Heart right ventricle (tissue), 16 donors: Measurements from ENCODE around the gene ATXN1. TPM values are rescaled to one million over a fixed set of nuclear protein-coding genes. Genes with fewer than 3 reads are reported as not detected.
A peak's percentile ranks its signal among the peaks of the same experiment; 100 is the strongest.

Experiments used
- ATAC-seq, 8 donors: fragments of 200-7000 bp; cut with Tn5 transposase; one replicate each; pipeline ENCODE4 v1.9.1; 2020; ENCODE audit warnings: mild to moderate bottlenecking in 8 of 8, moderate library complexity in 8 of 8, moderate number of reproducible peaks in 1 of 8
- DNase-seq, 2 donors: peaks; one replicate each; pipeline ENCODE4 v3.0.0-alpha.2; 2020
- H3K27ac ChIP-seq, 10 donors: fragments of 200-600 bp; sonication (generic) in 2 of 10; one replicate each; pipeline versions ENCODE4 v1.5.0 to v1.8.0; 2020 to 2022; ENCODE audit warnings: mild to moderate bottlenecking in 3 of 10
- H3K27me3 ChIP-seq, 7 donors: fragments of 200-600 bp; one replicate each; pipeline ENCODE4 v1.8.0; 2021 to 2022; ENCODE audit warnings: mild to moderate bottlenecking in 2 of 7
- H3K36me3 ChIP-seq, 9 donors: fragments of 200-600 bp; sonication (generic) in 1 of 9; one replicate each; pipeline versions ENCODE4 v1.5.0 to v1.8.0; 2020 to 2022; ENCODE audit warnings: mild to moderate bottlenecking in 2 of 9
- H3K4me1 ChIP-seq, 9 donors: fragments of 200-600 bp; sonication (generic) in 1 of 9; one replicate each; pipeline versions ENCODE4 v1.5.0 to v1.8.0; 2020 to 2022; ENCODE audit warnings: mild to moderate bottlenecking in 4 of 9
- H3K4me3 ChIP-seq, 10 donors: fragments of 200-600 bp; sonication (generic) in 2 of 10; one replicate each; pipeline versions ENCODE4 v1.5.0 to v1.8.0; 2020 to 2022; ENCODE audit warnings: mild to moderate bottlenecking in 7 of 10, moderate library complexity in 2 of 10
- H3K9me3 ChIP-seq, 11 donors: fragments of 200-600 bp in 10 of 11; sonication (generic) in 2 of 11; one replicate each; pipeline versions ENCODE4 v1.5.0 to v1.8.0; 2013 to 2022; ENCODE audit warnings: mild to moderate bottlenecking in 2 of 11, control low read depth in 1 of 11, moderate library complexity in 1 of 11
- CTCF ChIP-seq, 9 donors: fragments of 200-600 bp; sonication (generic) in 2 of 9; IDR thresholded peaks; one replicate each; pipeline versions ENCODE4 v1.5.0 to v1.8.0; 2021 to 2022; ENCODE audit warnings: antibody characterized with exemption in 9 of 9, mild to moderate bottlenecking in 5 of 9, moderate library complexity in 1 of 9
- WGBS, 2 donors: extraction: QIAGEN DNeasy Blood & Tissue Kit; methylation state at CpG; one replicate each; pipeline ENCODE4 v1.1.7; 2013; ENCODE audit warnings: inconsistent platforms in 1 of 2; 5-methylcytosine and 5-hydroxymethylcytosine counted together
- intact Hi-C, 10 donors: fragments of 100-400 bp; cut with DNase I; formaldehyde crosslinking; loops; one replicate each; pipeline versions ENCODE4 v1.11.1 to v1.14.2; 2022
- polyA plus RNA-seq, 2 donors: library from polyadenylated mRNA; stranded (reverse); fragments of 200-250 nt; gene quantifications; one replicate each; pipeline ENCODE4 v1.2.3, GENCODE V29; 2013
- total RNA-seq, 10 donors: library from RNA; stranded (reverse); fragmentation: NEBNext Ultra II Directional in 3 of 10; extraction: Animal tissue kit (Norgen Biotek cat#: 25700) in 3 of 10; gene quantifications; one replicate each; pipeline versions ENCODE4 v1.2.1 to v1.2.4, GENCODE V29; 2021 to 2023
- donor health status: Arrhythmogenic right ventricular cardiomyopathy.
- donor health status: ischemic (EF 13 %, LVEDD 7.1; RV severe dilation, severe dysfunction).
- donor health status: healthy with polysubstance abuse.
- donor health status: DM: no; HTN: yes; CAD: no.
- donor health status: DM: no; HTN: no; CAD: no.
- donor health status: ischemic (EF 25% LVEDD 6.9; RV normal size, moderate dysfunction).
- donor health status: ischemic (EF 25% LVEDD 5.7; RV mildly dilated, moderate dysfunction).
- donor health status: healthy.
- donor health status: DM: yes; HTN: yes; CAD: no.
- donor health status: Ischemic cardiomyopathy.
- donor health status: ischemic (EF 35%, LVEDD 5.7; RV mildly dilated, moderate dysfunction).
- donor health status: nonischemic (EF 11% LVEDD 7.7; RV severe dilation, severe dysfunction).
- donor health status: DM: yes; HTN: yes; CAD: no.
- donor health status: PGD.
- donor health status: ischemic (EF 29% LVEDD 5.4; RV normal size, mild dysfunction).
- donor health status: nonischemic (EF 23%, LVEDD 6.1; RV moderate dilation, normal function).

ATXN1 gene
- total and polyA plus RNA-seq, 12 donors, result 4.1 to 46.5 (median 40.3) TPM

- H3K9me3 ChIP-seq, result no peaks in the 10 kb centered on the region
- no peak for TF ChIP-seq CTCF (IDR thresholded peaks at IDR 0.05)
- ATAC-seq (no peak), DNase-seq (no peak)
- H3K27ac ChIP-seq, result no peak overlapping the region
- 95 to 98% methylated on average over 1 of the region's 1 CpG for WGBS, 2 donors
- no peaks in the 10 kb centered on the region for H3K27me3 ChIP-seq
- peaks cover 0 to 67% (median 43%) of the 10 kb centered on the region in 9 donors for H3K4me1 ChIP-seq
- H3K36me3 ChIP-seq, result peaks cover 0 to 9% (median 0%) of the 10 kb centered on the region in 9 donors
- H3K4me3 ChIP-seq, result no peak overlapping the region
- intact Hi-C loops, result loop anchor here in 1 of 10 donors (5.0 kb wide), 1 partner anchor 83 kb away; the partner anchor contains the start of gene ATXN1
These were observed 82.2 kb downstream of the ATXN1 start for GRCh38 chr6:16679050-16679449.

DNA sequence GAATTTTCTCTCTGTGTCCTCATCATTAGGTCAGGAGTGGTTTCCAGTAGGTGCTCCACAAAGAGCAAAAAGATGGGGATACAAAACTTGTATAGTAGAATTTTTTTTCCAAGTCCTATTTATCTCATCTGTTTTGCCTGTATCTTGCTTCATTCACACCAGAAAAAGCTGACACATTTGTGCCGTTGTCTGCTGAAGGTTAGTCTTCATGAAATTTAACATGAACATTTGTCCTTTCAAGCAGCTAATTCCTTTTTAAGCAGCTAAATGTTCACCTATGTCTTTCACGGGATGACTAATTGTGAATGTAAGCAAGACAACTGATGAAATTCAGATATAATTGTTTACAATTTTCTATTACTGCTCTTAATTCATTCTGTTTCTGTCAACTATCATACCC is 83.8 kb downstream of the ATXN1 start:
- Histone ChIP-seq H3K27ac (peak overlapping the region in 8 of 10 donors; percentile 12 to 73 (median 54)), H3K4me1 (peaks cover 0 to 64% (median 34%) of the 10 kb centered on the region in 9 donors), H3K4me3 (peak overlapping the region in 3 of 10 donors; percentile 10 to 30 (median 18)), H3K27me3 (no peaks in the 10 kb centered on the region), H3K36me3 (peaks cover 0 to 9% (median 0%) of the 10 kb centered on the region in 9 donors), H3K9me3 (no peaks in the 10 kb centered on the region)
- DNase-seq (no peak), ATAC-seq (no peak)
- WGBS, 2 donors, result 48 to 50% methylated on average over 2 of the region's 2 CpGs
- no peak for TF ChIP-seq CTCF (IDR thresholded peaks at IDR 0.05)
- intact Hi-C loops, result loop anchor here in 1 of 10 donors (5.0 kb wide), 1 partner anchor 85 kb away; the partner anchor contains the start of gene ATXN1

- peak overlapping the region in 9 of 10 donors; percentile 12 to 73 (median 51) for H3K27ac ChIP-seq
- 29 to 42% methylated on average over 6 of the region's 6 CpGs for WGBS, 2 donors
- DNase-seq (no peak), ATAC-seq (peak in 7 of 8 donors; percentile 38 to 90 (median 68))
- no peaks in the 10 kb centered on the region for H3K27me3 ChIP-seq
- no peaks in the 10 kb centered on the region for H3K9me3 ChIP-seq
- H3K4me1 ChIP-seq, result peaks cover 0 to 65% (median 37%) of the 10 kb centered on the region in 9 donors
- peak overlapping the region in 5 of 10 donors; percentile 4 to 30 (median 10) for H3K4me3 ChIP-seq
- peaks cover 0 to 5% (median 0%) of the 10 kb centered on the region in 9 donors for H3K36me3 ChIP-seq
- intact Hi-C loops, result loop anchor here in 1 of 10 donors (5.0 kb wide), 1 partner anchor 85 kb away; the partner anchor contains the start of gene ATXN1
- no peak for TF ChIP-seq CTCF (IDR thresholded peaks at IDR 0.05)
These were observed 84.3 kb downstream of the ATXN1 start for GRCh38 chr6:16676978-16677377.

GRCh38 chr6:16676376-16676775 is 84.9 kb downstream of the ATXN1 start:
- H3K4me1 ChIP-seq, result peaks cover 0 to 65% (median 39%) of the 10 kb centered on the region in 9 donors
- no peaks in the 10 kb centered on the region for H3K36me3 ChIP-seq
- no peaks in the 10 kb centered on the region for H3K9me3 ChIP-seq
- no peak for TF ChIP-seq CTCF (IDR thresholded peaks at IDR 0.05)
- 65 to 69% methylated on average over 2 of the region's 2 CpGs for WGBS, 2 donors
- peak overlapping the region in 1 of 10 donors; percentile 10 for H3K4me3 ChIP-seq
- no peaks in the 10 kb centered on the region for H3K27me3 ChIP-seq
- ATAC-seq, result no peak
- DNase-seq, result no peak
- peak overlapping the region in 5 of 10 donors; percentile 45 to 73 (median 56) for H3K27ac ChIP-seq
- intact Hi-C loops, result loop anchor here in 1 of 10 donors (5.0 kb wide), 1 partner anchor 86 kb away; the partner anchor contains the start of gene ATXN1
